SJCRH30 (cell line): ENCODE data around the gene LEKR1. TPM values are rescaled to one million over a fixed set of nuclear protein-coding genes. Genes with fewer than 3 reads are reported as not detected.

Source experiments
- total RNA-seq: library from RNA; depleted of rRNA; stranded (reverse); fragments of >200 nt; shearing (Covaris generic); gene quantifications from 2 replicates; pipeline ENCODE4 v1.2.3, GENCODE V29; 2014; rRNA removed

LEKR1 gene
- total RNA-seq, 1 experiment from 2014 or later, result 0.61 TPM

Other genes starting within 250 kb of the LEKR1 start
- gene TIPARP, start 151.8 kb upstream of the LEKR1 start, total RNA-seq, result 29.0 and 31.2 TPM in 2 replicates